Breast epithelium (tissue), 3 donors: ENCODE measurements around the gene ACO2.

ENCODE experiments used
- CTCF ChIP-seq, 3 donors: fragments of 450-650 bp; IDR thresholded peaks; one replicate each; pipeline ENCODE4 v1.5.1; 2016 to 2017; ENCODE audit warnings: antibody characterized with exemption in 3 of 3, mild to moderate bottlenecking in 3 of 3, moderate library complexity in 3 of 3
- POLR2A ChIP-seq: fragments of 450-650 bp; IDR thresholded peaks from one replicate; pipeline ENCODE4 v1.6.1; 2016; ENCODE audit warnings: antibody characterized with exemption, mild to moderate bottlenecking, moderate library complexity
- POLR2AphosphoS5 ChIP-seq, 3 donors: sonication (generic); formaldehyde crosslinking; IDR thresholded peaks; one replicate each; pipeline ENCODE4 v1.6.1; 2017; ENCODE audit warnings: antibody characterized with exemption in 3 of 3

- TF ChIP-seq CTCF (IDR thresholded peaks at IDR 0.05) (no peak), POLR2A (no peak), POLR2AphosphoS5 (IDR thresholded peaks at IDR 0.05) (no peak)
Measured at GRCh38 chr22:41555325-41555982, 86.5 kb downstream of the ACO2 start.
